ENCODE data around the gene CPEB4. TPM values are rescaled to one million over a fixed set of nuclear protein-coding genes. Genes with fewer than 3 reads are reported as not detected.

CPEB4 gene
- total and polyA plus RNA-seq, 2 of the 8 experiments (the other 6 are each of a cell fraction or from before 2014, with no cell fraction given): 8.4 to 13.4 TPM

- Histone ChIP-seq H3K79me2 (ENCODE audit: control insufficient read depth in 1 of 2, insufficient read depth in 2 of 2, low read length in 2 of 2) (no peaks in the 10 kb centered on the region), H2BK12ac (ENCODE audit: low read depth, low read length) (no peak overlapping the region), H2AFZ (ENCODE audit: low read length) (no peak overlapping the region), H2BK5ac (ENCODE audit: low read depth, low read length) (no peak overlapping the region), H3K18ac (ENCODE audit: extremely low read depth, low read length) (no peak overlapping the region), H3K9me3 (ENCODE audit: insufficient read depth in 2 of 2, low read depth in 1 of 2, low read length in 1 of 2) (no peaks in the 10 kb centered on the region), H2BK120ac (replicated peaks; ENCODE audit: low read depth, low read length) (no peak overlapping the region), H3K79me1 (ENCODE audit: low read depth, low read length) (no peaks in the 10 kb centered on the region), H3K27ac (ENCODE audit: low read depth, low read length) (no peak overlapping the region), H2BK20ac (ENCODE audit: low read length) (no peak overlapping the region), H3K23me2 (ENCODE audit: low read depth, low read length) (no peaks in the 10 kb centered on the region), H3K56ac (replicated peaks; ENCODE audit: insufficient read length, low read depth, low read length) (no peak overlapping the region), H2AK5ac (ENCODE audit: low read depth, low read length) (no peak overlapping the region), H4K91ac (replicated peaks; ENCODE audit: insufficient read length, low read length) (no peak overlapping the region), H3K14ac (ENCODE audit: insufficient read length) (no peak overlapping the region), H3K4ac (replicated peaks; ENCODE audit: insufficient read length, low read depth, low read length) (no peak overlapping the region), H4K8ac (ENCODE audit: extremely low read depth, insufficient read depth, low read length) (no peak overlapping the region), H4K5ac (ENCODE audit: insufficient read length, low read depth, low read length) (no peak overlapping the region), H3K9ac (replicated peaks in 1 of 4; ENCODE audit: extremely low read depth in 1 of 4, low read depth in 3 of 4, low read length in 3 of 4) (no peak overlapping the region), H3K4me2 (ENCODE audit: insufficient read depth in 1 of 2, low read depth in 2 of 2, low read length in 2 of 2) (no peak overlapping the region), H2BK15ac (ENCODE audit: low read length) (no peak overlapping the region), H3K4me1 (replicated peaks in 1 of 4; ENCODE audit: control insufficient read depth in 3 of 4, insufficient read depth in 4 of 4, low read length in 3 of 4) (peaks cover 0 to 3% (median 0%) of the 10 kb centered on the region in 4 experiments; a peak in 2 of 7 replicates), H3K4me3 (ENCODE audit: extremely low read depth in 1 of 4, insufficient read depth in 2 of 4, low read depth in 3 of 4, low read length in 4 of 4) (no peak overlapping the region), H4K20me1 (replicated peaks in 1 of 2; ENCODE audit: control insufficient read depth in 1 of 2, insufficient read depth in 2 of 2, low read length in 2 of 2) (no peaks in the 10 kb centered on the region), H3K27me3 (replicated peaks in 1 of 4; ENCODE audit: control insufficient read depth in 3 of 4, extremely low read depth in 1 of 4, insufficient read depth in 3 of 4, low read length in 3 of 4) (no peaks in the 10 kb centered on the region), H3K23ac (ENCODE audit: insufficient read length) (no peak overlapping the region), H3K36me3 (ENCODE audit: control insufficient read depth in 2 of 4, insufficient read depth in 4 of 4, low read length in 3 of 4) (no peaks in the 10 kb centered on the region)
- CTCF ChIA-PET (ENCODE audit: partially characterized antibody): interaction anchor here (1.2 to 2.1 kb wide), 2 partner anchors 37 to 39 kb away, joined by 4 to 5 read pairs; no protein-coding TSS in a partner anchor
- no peak for DNase-seq (ENCODE audit: low read depth in 1 of 2, low spot score in 2 of 2)
- WGBS, 2 experiments (ENCODE audit: extremely low coverage in 1 of 2, insufficient coverage in 1 of 2, insufficient read length in 1 of 2, insufficient replicate concordance in 2 of 2, low coverage in 1 of 2, low lambda C conversion rate in 2 of 2, missing lambda C conversion rate in 1 of 2): 73% methylated on average over 2 of the region's 2 CpGs; no CpG with 5 or more reads in 1 of the 2 experiments
- POLR2A ChIA-PET (ENCODE audit: partially characterized antibody): no interaction called here
- no peak for FAIRE-seq
- no peak for TF ChIP-seq CREB1 (IDR thresholded peaks at IDR 0.05)
- no peak for TF ChIP-seq SP1 (IDR thresholded peaks at IDR 0.05; ENCODE audit: low read depth, low read length)
- no peak for TF ChIP-seq HDAC6 (IDR thresholded peaks at IDR 0.05; ENCODE audit: low read depth, low read length)
- TF ChIP-seq NRF1 (IDR thresholded peaks at IDR 0.05; ENCODE audit: low read depth, low read length): no peak
- no peak for TF ChIP-seq SUZ12 (IDR thresholded peaks at IDR 0.05; ENCODE audit: low read length)
Observed at GRCh38 chr5:173933901-173934300, 45.8 kb downstream of the CPEB4 start.

Data from H1 (cell line).